Trophoblast cell (in vitro differentiated cells and primary cell): ENCODE measurements around the gene CLMN.
A peak's percentile ranks its signal among the peaks of the same experiment; 100 is the strongest.

Experiments
- DNase-seq, 2 donors: peaks; one replicate each; pipeline ENCODE4 v3.0.0-alpha.2; 2016
- H2AFZ ChIP-seq: 2 replicates; pipeline ENCODE4 v1.6.1; 2013; ENCODE audit warnings: low read length, moderate library complexity, mild to moderate bottlenecking; ENCODE audit not compliant: insufficient read depth, poor library complexity
- H2AK5ac ChIP-seq: 2 replicates; pipeline ENCODE4 v1.6.1; 2013; ENCODE audit warnings: mild to moderate bottlenecking, low read length
- H2BK120ac ChIP-seq: 2 replicates; pipeline ENCODE4 v1.6.1; 2013; ENCODE audit warnings: low read length, mild to moderate bottlenecking, moderate library complexity; ENCODE audit not compliant: insufficient read depth, poor library complexity
- H2BK12ac ChIP-seq: 2 replicates; pipeline ENCODE4 v1.6.1; 2013; ENCODE audit warnings: mild to moderate bottlenecking, low read length, moderate library complexity
- H2BK5ac ChIP-seq: 2 replicates; pipeline ENCODE4 v1.6.1; 2013; ENCODE audit warnings: low read length, low read depth, moderate library complexity, mild to moderate bottlenecking; ENCODE audit not compliant: poor library complexity
- H3K14ac ChIP-seq: 2 replicates; pipeline ENCODE4 v1.6.1; 2013; ENCODE audit warnings: mild to moderate bottlenecking, low read length
- H3K18ac ChIP-seq: 2 replicates; pipeline ENCODE4 v1.6.1; 2013; ENCODE audit warnings: mild to moderate bottlenecking, low read length
- H3K23ac ChIP-seq: 2 replicates; pipeline ENCODE4 v1.6.1; 2013; ENCODE audit warnings: low read length
- H3K27ac ChIP-seq: 2 replicates; pipeline ENCODE4 v1.5.1; 2013; ENCODE audit warnings: low read depth, mild to moderate bottlenecking, inconsistent platforms, low read length, moderate library complexity
- H3K27me3 ChIP-seq: 2 replicates; pipeline ENCODE4 v1.6.1; 2013; ENCODE audit warnings: inconsistent platforms, mild to moderate bottlenecking, low read length, moderate library complexity; ENCODE audit not compliant: insufficient read depth
- H3K36me3 ChIP-seq, 2 experiments: 1 replicate in 1 of 2; 2 replicates in 1 of 2; pipeline ENCODE4 v1.6.1; 2013; ENCODE audit warnings: low read length in 2 of 2, mild to moderate bottlenecking in 2 of 2, moderate library complexity in 1 of 2; ENCODE audit not compliant: insufficient read depth in 2 of 2, control insufficient read depth in 1 of 2
- H3K4ac ChIP-seq: 2 replicates; pipeline ENCODE4 v1.6.1; 2013; ENCODE audit warnings: low read depth, mild to moderate bottlenecking, low read length, moderate library complexity
- H3K4me1 ChIP-seq, 2 experiments: 1 replicate in 1 of 2; 2 replicates in 1 of 2; pipeline ENCODE4 v1.6.1; 2013; ENCODE audit warnings: low read length in 2 of 2, mild to moderate bottlenecking in 2 of 2, moderate library complexity in 1 of 2; ENCODE audit not compliant: insufficient read depth in 2 of 2, control insufficient read depth in 1 of 2
- H3K4me2 ChIP-seq: 2 replicates; pipeline ENCODE4 v1.6.1; 2013; ENCODE audit warnings: inconsistent platforms, mild to moderate bottlenecking, low read length, moderate library complexity
- H3K4me3 ChIP-seq: 2 replicates; pipeline ENCODE4 v1.5.1; 2013; ENCODE audit warnings: mild to moderate bottlenecking, low read depth, low read length, inconsistent platforms
- H3K79me1 ChIP-seq: one replicate; pipeline ENCODE4 v1.6.1; 2013; ENCODE audit warnings: low read length
- H3K79me2 ChIP-seq: 2 replicates; pipeline ENCODE4 v1.6.1; 2013; ENCODE audit warnings: low read length, mild to moderate bottlenecking; ENCODE audit not compliant: control insufficient read depth, insufficient read depth, poor library complexity
- H3K9ac ChIP-seq: 2 replicates; pipeline ENCODE4 v1.6.1; 2013; ENCODE audit warnings: mild to moderate bottlenecking, low read length
- H3K9me3 ChIP-seq: 2 replicates; pipeline ENCODE4 v1.6.1; 2013; ENCODE audit warnings: low read depth, mild to moderate bottlenecking, control low read depth, inconsistent platforms, low read length; ENCODE audit not compliant: insufficient read depth
- H4K12ac ChIP-seq: 2 replicates; pipeline ENCODE4 v1.6.1; 2013; ENCODE audit warnings: low read depth, mild to moderate bottlenecking, low read length, moderate library complexity
- H4K8ac ChIP-seq: 2 replicates; pipeline ENCODE4 v1.6.1; 2013; ENCODE audit warnings: low read depth, mild to moderate bottlenecking, low read length, moderate library complexity
- H4K91ac ChIP-seq: one replicate; pipeline ENCODE4 v1.6.1; 2013; ENCODE audit warnings: low read depth, mild to moderate bottlenecking, low read length, moderate library complexity
- WGBS: extraction: QIAGEN DNeasy Blood & Tissue Kit; methylation state at CpG from one replicate; pipeline ENCODE4 v1.1.7; 2013; ENCODE audit warnings: missing lambda C conversion rate; ENCODE audit not compliant: insufficient read length, insufficient coverage; ENCODE audit errors: extremely low coverage; 5-methylcytosine and 5-hydroxymethylcytosine counted together

The CLMN gene

DNA sequence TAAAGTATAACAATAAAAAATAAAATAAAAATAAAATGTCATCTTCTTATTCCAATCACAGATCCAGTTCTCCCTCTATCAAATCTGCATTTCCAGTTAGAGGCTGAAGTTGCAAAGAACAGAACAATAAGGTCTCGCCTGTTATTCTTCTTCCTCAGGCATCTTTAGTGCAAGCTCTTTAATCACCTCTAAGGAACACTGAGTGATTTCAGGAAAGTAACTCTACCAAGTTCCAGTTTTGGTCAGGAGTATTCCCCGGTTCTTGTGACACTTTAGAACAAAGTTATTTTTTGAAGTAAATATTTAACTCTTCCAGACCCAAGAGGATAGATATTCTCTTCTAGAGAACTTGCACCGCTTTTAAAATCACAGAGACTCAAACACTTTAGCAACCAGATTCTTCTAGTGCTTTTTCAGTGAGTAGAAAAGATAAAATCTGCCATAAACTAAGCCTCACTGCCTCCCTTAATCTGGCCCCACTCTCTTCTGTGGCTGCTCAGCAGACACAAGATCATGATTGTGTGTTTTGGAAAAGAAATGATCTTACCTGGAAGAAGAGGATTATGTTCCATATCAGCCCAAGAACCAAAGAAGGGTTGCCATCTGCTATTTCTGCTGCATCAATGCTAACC, 104.5 kb downstream of the CLMN start:
- Histone ChIP-seq H2AFZ (no peak overlapping the region), H2AK5ac (no peak overlapping the region), H3K4me2 (no peak overlapping the region), H3K4me1 (peaks cover 34 to 45% of the 10 kb centered on the region in 2 experiments), H3K27me3 (no peaks in the 10 kb centered on the region), H4K12ac (no peak overlapping the region), H3K27ac (peak overlapping the region; percentile 15), H2BK120ac (no peak overlapping the region), H3K18ac (no peak overlapping the region), H3K14ac (no peak overlapping the region), H2BK12ac (no peak overlapping the region), H3K4me3 (no peak overlapping the region), H3K9me3 (peaks cover 3% of the 10 kb centered on the region), H3K9ac (no peak overlapping the region), H3K79me1 (peaks cover 49% of the 10 kb centered on the region), H3K23ac (no peak overlapping the region), H4K91ac (no peak overlapping the region), H3K4ac (no peak overlapping the region), H3K36me3 (no peaks in the 10 kb centered on the region), H2BK5ac (no peak overlapping the region), H4K8ac (no peak overlapping the region), H3K79me2 (peaks cover 3% of the 10 kb centered on the region)
- peak in 1 of 2 donors; percentile 55 for DNase-seq
- no CpG with 5 or more reads among the region's 3 CpGs for WGBS

DNA sequence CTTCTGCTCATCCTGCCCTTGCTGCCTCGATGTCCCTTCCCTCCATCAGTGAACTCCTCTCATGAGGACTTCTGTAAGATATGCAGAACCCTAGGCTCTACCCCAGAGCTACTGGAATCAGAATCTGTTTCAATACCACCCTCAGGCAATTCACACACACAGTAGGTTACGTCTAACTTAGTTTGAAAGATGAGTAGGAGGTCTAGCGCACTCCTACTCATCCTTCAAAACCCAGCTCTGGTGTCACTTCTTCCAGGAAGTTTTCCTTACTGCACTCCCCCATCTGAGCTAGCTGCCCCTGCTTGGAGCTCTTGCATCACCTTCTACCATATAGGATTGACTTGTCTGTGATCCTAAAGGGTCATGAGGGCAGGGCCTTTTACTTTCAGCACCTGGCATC, 105.9 kb downstream of the CLMN start:
- H3K79me1 ChIP-seq = peaks cover 43% of the 10 kb centered on the region
- H4K12ac ChIP-seq = no peak overlapping the region
- no peak overlapping the region for H3K9ac ChIP-seq
- peak overlapping the region; percentile 52 for H3K14ac ChIP-seq
- no peak overlapping the region for H2AK5ac ChIP-seq
- no peak overlapping the region for H3K4me2 ChIP-seq
- no peak for DNase-seq
- no peak overlapping the region for H3K23ac ChIP-seq
- no peaks in the 10 kb centered on the region for H3K27me3 ChIP-seq
- peak overlapping the region; percentile 77 for H2BK12ac ChIP-seq
- H3K27ac ChIP-seq = no peak overlapping the region
- H3K18ac ChIP-seq = peak overlapping the region; percentile 57
- peaks cover 33 to 44% of the 10 kb centered on the region in 2 experiments for H3K4me1 ChIP-seq
- no CpG with 5 or more reads among the region's 3 CpGs for WGBS
- H3K4me3 ChIP-seq = no peak overlapping the region
- peak overlapping the region; percentile 93 for H4K91ac ChIP-seq
- H2AFZ ChIP-seq = no peak overlapping the region
- no peaks in the 10 kb centered on the region for H3K36me3 ChIP-seq
- H3K4ac ChIP-seq = no peak overlapping the region
- H3K79me2 ChIP-seq = peaks cover 3% of the 10 kb centered on the region
- H4K8ac ChIP-seq = no peak overlapping the region
- no peak overlapping the region for H2BK5ac ChIP-seq
- peaks cover 3% of the 10 kb centered on the region for H3K9me3 ChIP-seq
- peak overlapping the region; percentile 79 for H2BK120ac ChIP-seq

DNA sequence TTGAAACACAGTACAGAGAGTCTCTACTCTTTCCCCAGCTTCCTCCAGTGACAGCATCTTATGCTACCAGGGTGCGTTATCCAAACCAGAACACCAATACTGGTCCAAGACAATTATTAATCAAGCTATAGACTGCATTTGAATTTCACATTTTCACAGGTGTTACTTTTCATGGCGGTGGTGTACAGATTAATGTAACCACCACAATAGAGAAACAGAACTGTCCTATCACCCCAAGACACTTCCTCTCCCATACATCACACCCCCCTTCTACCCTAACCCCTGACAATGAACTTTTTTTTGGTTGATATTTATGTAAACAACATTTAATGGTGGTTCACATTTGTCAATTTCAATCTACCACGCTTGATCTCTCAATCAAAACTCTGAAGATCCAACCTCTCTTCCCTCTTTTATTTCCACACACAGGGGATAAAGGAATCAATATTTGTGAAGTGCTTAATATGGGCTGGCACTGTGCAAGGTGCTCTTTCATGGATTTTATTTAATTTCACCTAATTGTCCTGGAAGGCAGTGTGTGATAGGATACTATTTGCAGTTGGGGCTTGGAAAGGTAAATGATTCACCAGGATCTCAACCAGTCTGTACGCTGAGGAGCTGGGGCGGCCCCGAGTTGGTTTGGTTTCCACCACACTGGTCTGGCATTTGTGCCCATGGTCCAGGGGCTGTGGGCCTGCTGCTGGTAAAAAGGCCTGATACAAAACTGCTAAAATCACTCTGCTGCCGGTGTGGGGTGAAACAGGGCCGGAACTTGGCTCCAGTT, 107.8 kb downstream of the CLMN start:
- peak overlapping the region; percentile 86 for H3K27ac ChIP-seq
- peak overlapping the region; percentile 87 for H4K8ac ChIP-seq
- DNase-seq = no peak
- H3K79me1 ChIP-seq = peaks cover 35% of the 10 kb centered on the region
- H2BK120ac ChIP-seq = peak overlapping the region; percentile 99
- peak overlapping the region; percentile 90 for H3K14ac ChIP-seq
- H2AK5ac ChIP-seq = peak overlapping the region; percentile 95
- H3K79me2 ChIP-seq = peaks cover 4% of the 10 kb centered on the region
- H3K18ac ChIP-seq = peak overlapping the region; percentile 79
- no peak overlapping the region for H3K4me3 ChIP-seq
- no peaks in the 10 kb centered on the region for H3K9me3 ChIP-seq
- peak overlapping the region; percentile 59 for H4K12ac ChIP-seq
- H3K9ac ChIP-seq = no peak overlapping the region
- H3K36me3 ChIP-seq = no peaks in the 10 kb centered on the region
- H3K23ac ChIP-seq = no peak overlapping the region
- WGBS = no CpG with 5 or more reads among the region's 8 CpGs
- no peaks in the 10 kb centered on the region for H3K27me3 ChIP-seq
- H3K4ac ChIP-seq = no peak overlapping the region
- H2BK12ac ChIP-seq = peak overlapping the region; percentile 99
- H4K91ac ChIP-seq = peak overlapping the region; percentile 99
- no peak overlapping the region for H2AFZ ChIP-seq
- H3K4me2 ChIP-seq = no peak overlapping the region
- peak overlapping the region; percentile 94 for H2BK5ac ChIP-seq
- H3K4me1 ChIP-seq = peaks cover 22 to 34% of the 10 kb centered on the region in 2 experiments

DNA sequence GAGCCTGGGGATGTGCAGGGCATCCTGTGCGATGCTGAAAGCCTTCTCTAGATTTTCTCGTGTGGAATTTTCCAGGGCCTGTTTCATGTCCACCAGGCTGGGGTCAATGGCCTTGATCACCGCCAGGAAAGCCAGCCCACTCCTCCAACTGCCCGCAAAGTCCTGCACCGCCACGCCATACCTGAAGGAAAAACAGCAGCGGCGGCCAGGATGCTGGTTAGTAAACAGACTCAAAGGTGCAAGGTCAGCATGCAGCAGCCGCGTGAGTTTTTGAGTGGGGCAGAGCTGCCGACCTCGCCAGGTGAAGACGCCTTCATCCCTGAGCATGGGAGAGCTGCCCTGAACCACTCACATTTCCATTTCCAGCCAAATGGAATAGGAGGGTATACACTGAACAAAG, 109.0 kb downstream of the CLMN start:
- Histone ChIP-seq H3K14ac (peak overlapping the region; percentile 10), H3K36me3 (no peaks in the 10 kb centered on the region)

More for the DNA sequence above, 109.0 kb downstream of the CLMN start:
- WGBS = no CpG with 5 or more reads among the region's 13 CpGs
- H4K12ac ChIP-seq = no peak overlapping the region
- no peak overlapping the region for H3K18ac ChIP-seq
- peaks cover 17 to 25% of the 10 kb centered on the region in 2 experiments for H3K4me1 ChIP-seq
- H2BK120ac ChIP-seq = peak overlapping the region; percentile 48
- no peak overlapping the region for H4K8ac ChIP-seq
- H3K4me3 ChIP-seq = no peak overlapping the region
- peaks cover 26% of the 10 kb centered on the region for H3K79me1 ChIP-seq
- H3K4me2 ChIP-seq = no peak overlapping the region
- H2BK12ac ChIP-seq = no peak overlapping the region
- no peak overlapping the region for H2AFZ ChIP-seq
- no peak overlapping the region for H2AK5ac ChIP-seq
- H3K27ac ChIP-seq = peak overlapping the region; percentile 41
- no peak overlapping the region for H4K91ac ChIP-seq
- peaks cover 4% of the 10 kb centered on the region for H3K79me2 ChIP-seq
- H3K23ac ChIP-seq = no peak overlapping the region
- no peaks in the 10 kb centered on the region for H3K9me3 ChIP-seq
- no peak overlapping the region for H3K9ac ChIP-seq
- DNase-seq = no peak
- H2BK5ac ChIP-seq = no peak overlapping the region
- no peak overlapping the region for H3K4ac ChIP-seq
- H3K27me3 ChIP-seq = no peaks in the 10 kb centered on the region
